ENCODE data around the gene PPARG.

DNA sequence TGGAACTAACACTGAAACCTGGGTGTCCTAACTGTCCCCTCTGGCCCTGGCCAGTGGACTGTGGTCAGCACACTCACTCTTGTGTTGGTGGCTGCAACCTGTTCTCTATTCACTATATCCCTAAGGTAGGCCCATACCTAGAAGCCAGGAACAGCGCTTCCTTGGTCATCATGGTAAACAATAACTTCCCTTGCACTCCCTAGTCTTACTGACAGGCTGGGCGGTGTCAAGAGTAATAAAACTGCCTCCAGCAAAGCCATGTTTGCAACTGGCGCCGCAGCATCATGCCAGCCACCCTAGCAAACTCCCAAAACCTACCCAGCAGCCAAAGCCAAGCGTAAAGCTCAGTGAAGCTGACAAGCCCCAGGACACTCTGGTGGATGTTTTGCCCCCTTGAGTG lies 132.3 kb downstream of the PPARG start:
- TF ChIP-seq BHLHE40 (IDR thresholded peaks at IDR 0.05; ENCODE audit: borderline replicate concordance), result no peak
- no peak for TF ChIP-seq CTBP1 (IDR thresholded peaks at IDR 0.05; ENCODE audit: borderline replicate concordance)

Measured in HEK293T (cell line).